DND-41 (cell line): ENCODE data around the gene DNAI4.

Experiments used
- EZH2 ChIP-seq: IDR thresholded peaks from 3 replicates; pipeline ENCODE4 v1.6.1; 2012; ENCODE audit warnings: borderline replicate concordance, low read depth, mild to moderate bottlenecking, moderate library complexity, low read length, inconsistent platforms; ENCODE audit not compliant: severe bottlenecking
- TF ChIP-seq, protein P1 (sequence below): IDR thresholded peaks from 2 replicates; pipeline ENCODE4 v1.5.1; 2012; ENCODE audit warnings: borderline replicate concordance, low read length, moderate library complexity, mild to moderate bottlenecking; ENCODE audit not compliant: poor library complexity, severe bottlenecking; ENCODE audit errors: extremely low read depth

DNA sequence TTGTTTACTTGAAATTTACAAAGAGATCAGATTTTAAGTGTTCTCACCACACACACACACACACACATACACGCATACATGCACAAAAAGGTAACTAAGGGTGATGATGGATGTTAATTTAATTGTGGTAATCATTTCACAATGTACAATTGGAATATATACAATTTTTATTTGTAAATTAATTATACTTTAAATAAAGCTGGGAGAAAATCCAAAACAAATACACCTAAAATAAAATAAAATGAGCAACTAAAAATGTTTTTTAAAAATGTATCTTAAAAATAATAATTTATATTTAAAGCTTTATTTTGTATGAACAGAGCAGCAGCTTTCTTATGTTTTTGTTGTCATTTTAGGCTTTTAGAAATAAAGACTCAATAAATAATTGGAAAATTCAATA, 115.4 kb downstream of the DNAI4 start:
- no peak for TF ChIP-seq EZH2
- TF ChIP-seq, protein P1, sequence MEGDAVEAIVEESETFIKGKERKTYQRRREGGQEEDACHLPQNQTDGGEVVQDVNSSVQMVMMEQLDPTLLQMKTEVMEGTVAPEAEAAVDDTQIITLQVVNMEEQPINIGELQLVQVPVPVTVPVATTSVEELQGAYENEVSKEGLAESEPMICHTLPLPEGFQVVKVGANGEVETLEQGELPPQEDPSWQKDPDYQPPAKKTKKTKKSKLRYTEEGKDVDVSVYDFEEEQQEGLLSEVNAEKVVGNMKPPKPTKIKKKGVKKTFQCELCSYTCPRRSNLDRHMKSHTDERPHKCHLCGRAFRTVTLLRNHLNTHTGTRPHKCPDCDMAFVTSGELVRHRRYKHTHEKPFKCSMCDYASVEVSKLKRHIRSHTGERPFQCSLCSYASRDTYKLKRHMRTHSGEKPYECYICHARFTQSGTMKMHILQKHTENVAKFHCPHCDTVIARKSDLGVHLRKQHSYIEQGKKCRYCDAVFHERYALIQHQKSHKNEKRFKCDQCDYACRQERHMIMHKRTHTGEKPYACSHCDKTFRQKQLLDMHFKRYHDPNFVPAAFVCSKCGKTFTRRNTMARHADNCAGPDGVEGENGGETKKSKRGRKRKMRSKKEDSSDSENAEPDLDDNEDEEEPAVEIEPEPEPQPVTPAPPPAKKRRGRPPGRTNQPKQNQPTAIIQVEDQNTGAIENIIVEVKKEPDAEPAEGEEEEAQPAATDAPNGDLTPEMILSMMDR: no peak
